OCI-LY7 (cell line): ENCODE results near the gene ROPN1L. TPM values are rescaled to one million over a fixed set of nuclear protein-coding genes. Genes with fewer than 3 reads are reported as not detected.

Source experiments
- BruUV-seq: library from RNA; stranded (reverse); fragments of 400-500 nt; replicated peaks from 2 replicates; lab custom pipeline; 2021; lab: Mats Ljungman, UMichigan
- CTCF ChIA-PET: fragments of 300-600 bp; sonication (Branson Sonifier 250); formaldehyde crosslinking; loops from one replicate; lab custom pipeline; 2022; ENCODE audit warnings: antibody characterized with exemption; ENCODE audit not compliant: unreplicated experiment; lab: Charles Lee
- POLR2A ChIA-PET: fragments of 300-600 bp; sonication (Branson Sonifier 250); formaldehyde crosslinking; loops from one replicate; lab custom pipeline; 2022; ENCODE audit warnings: antibody characterized with exemption; lab: Charles Lee
- DNase-seq: peaks from one replicate; pipeline ENCODE4 v3.0.0-alpha.2; 2015; ENCODE audit warnings: low spot score
- H2AFZ ChIP-seq: fragments of 200-600 bp; sonication (generic), shearing (Covaris generic); 2 replicates; pipeline ENCODE4 v1.6.1; 2014; ENCODE audit warnings: mild to moderate bottlenecking, antibody characterized with exemption, low read length, moderate library complexity
- H3K27ac ChIP-seq: fragments of 200-600 bp; sonication (generic); 2 replicates; pipeline ENCODE4 v1.5.1; 2014; ENCODE audit warnings: mixed run types, low read depth, mild to moderate bottlenecking, moderate library complexity, low read length, inconsistent platforms; ENCODE audit not compliant: poor library complexity, severe bottlenecking
- H3K36me3 ChIP-seq: fragments of 200-600 bp; sonication (generic); 2 replicates; pipeline ENCODE4 v1.6.1; 2014; ENCODE audit warnings: mild to moderate bottlenecking, antibody characterized with exemption, low read length, moderate library complexity, mixed read lengths; ENCODE audit not compliant: insufficient read depth
- H3K4me1 ChIP-seq: fragments of 200-600 bp; sonication (generic); 2 replicates; pipeline ENCODE4 v1.5.1; 2014; ENCODE audit warnings: mild to moderate bottlenecking, low read length; ENCODE audit not compliant: insufficient read depth, poor library complexity, severe bottlenecking
- H3K4me2 ChIP-seq: fragments of 200-600 bp; sonication (generic); 2 replicates; pipeline ENCODE4 v1.6.1; 2014; ENCODE audit warnings: mild to moderate bottlenecking, low read length
- H3K4me3 ChIP-seq: fragments of 200-600 bp; sonication (generic); 2 replicates; pipeline ENCODE4 v1.5.1; 2014; ENCODE audit warnings: mild to moderate bottlenecking, low read depth, low read length; ENCODE audit not compliant: poor library complexity, severe bottlenecking
- H3K79me2 ChIP-seq: fragments of 200-600 bp; sonication (generic); 2 replicates; pipeline ENCODE4 v1.6.1; 2016; ENCODE audit warnings: low read depth, mild to moderate bottlenecking, low read length, moderate library complexity, mixed read lengths; ENCODE audit not compliant: insufficient read depth
- H3K9me2 ChIP-seq: fragments of 200-600 bp; sonication (generic); 2 replicates; pipeline ENCODE4 v1.6.1; 2016; ENCODE audit warnings: mild to moderate bottlenecking, low read length, mixed read lengths; ENCODE audit not compliant: insufficient read depth
- H3K9me3 ChIP-seq: fragments of 200-600 bp; sonication (generic); 2 replicates; pipeline ENCODE4 v1.6.1; 2014; ENCODE audit warnings: mild to moderate bottlenecking, mixed run types, low read length, mixed read lengths
- H4K20me1 ChIP-seq: fragments of 200-600 bp; sonication (generic); 2 replicates; pipeline ENCODE4 v1.6.1; 2014; ENCODE audit warnings: mild to moderate bottlenecking, antibody characterized with exemption, low read length, moderate library complexity, mixed read lengths; ENCODE audit not compliant: insufficient read depth
- CTCF ChIP-seq: fragments of 200-600 bp; sonication (generic); conservative IDR thresholded peaks from 2 replicates; pipeline ENCODE4 v1.5.1; 2014; ENCODE audit warnings: mild to moderate bottlenecking, antibody characterized with exemption, low read length, moderate library complexity, mixed read lengths
- EZH2phosphoT487 ChIP-seq: fragments of 200-600 bp; sonication (generic); IDR thresholded peaks from 2 replicates; pipeline ENCODE4 v1.6.1; 2018; ENCODE audit warnings: low read depth, borderline replicate concordance, mild to moderate bottlenecking, mixed run types, antibody characterized with exemption, low read length, moderate library complexity, mixed read lengths
- intact Hi-C: fragments of 100-400 bp; cut with micrococcal nuclease; formaldehyde crosslinking; loops from one replicate; pipeline ENCODE4 v1.10.0; 2022; ENCODE audit not compliant: unreplicated experiment
- total RNA-seq, 2 experiments: library from RNA; depleted of rRNA in 1 of 2; stranded (reverse); fragments of >200 nt in 1 of 2; shearing (Covaris generic) in 1 of 2; gene quantifications; 2 replicates each; pipeline ENCODE4 v1.2.3, GENCODE V29; 2014 to 2022

The ROPN1L gene
- total RNA-seq, 2 experiments from 2014 or later = 0.35 to 0.36 TPM

GRCh38 chr5:10499776-10500175 is 58.1 kb downstream of the ROPN1L start:
- no TSS peak for BruUV-seq
- Histone ChIP-seq H3K9me3 (peaks cover 10% of the 10 kb centered on the region; the same call in 1 of the 2 replicates), H3K4me1 (peaks cover 9% of the 10 kb centered on the region), H3K36me3 (no peaks in the 10 kb centered on the region), H2AFZ (no peak overlapping the region), H3K9me2 (no peaks in the 10 kb centered on the region), H3K27ac (no peak overlapping the region), H3K79me2 (no peaks in the 10 kb centered on the region), H3K4me2 (no peak overlapping the region), H4K20me1 (no peaks in the 10 kb centered on the region), H3K4me3 (no peak overlapping the region)
- intact Hi-C loops = no loop called here
- DNase-seq = no peak
- ChIA-PET CTCF (no interaction called here), POLR2A (no interaction called here)
- TF ChIP-seq CTCF = no peak
- no peak for TF ChIP-seq EZH2phosphoT487

GRCh38 chr5:10500669-10501068 is 59.0 kb downstream of the ROPN1L start:
- no TSS peak for BruUV-seq
- no peak overlapping the region for H3K27ac ChIP-seq
- H2AFZ ChIP-seq = no peak overlapping the region
- H4K20me1 ChIP-seq = no peaks in the 10 kb centered on the region
- no peak for TF ChIP-seq CTCF
- TF ChIP-seq EZH2phosphoT487 = no peak
- no peak overlapping the region for H3K4me3 ChIP-seq
- intact Hi-C loops = no loop called here
- H3K36me3 ChIP-seq = no peaks in the 10 kb centered on the region
- no peaks in the 10 kb centered on the region for H3K79me2 ChIP-seq
- no peak overlapping the region for H3K4me2 ChIP-seq
- POLR2A ChIA-PET = interaction anchor here (0.9 to 2.1 kb wide), 3 partner anchors 8 to 73 kb away, joined by 3 to 7 read pairs (median 6); no protein-coding TSS in a partner anchor
- H3K9me3 ChIP-seq = 0 out of 2 replicates have a peak, but pooled peaks cover 4% of the 10 kb centered on the region
- CTCF ChIA-PET = no interaction called here
- H3K9me2 ChIP-seq = no peaks in the 10 kb centered on the region
- no peak for DNase-seq
- H3K4me1 ChIP-seq = peaks cover 18% of the 10 kb centered on the region

DNA sequence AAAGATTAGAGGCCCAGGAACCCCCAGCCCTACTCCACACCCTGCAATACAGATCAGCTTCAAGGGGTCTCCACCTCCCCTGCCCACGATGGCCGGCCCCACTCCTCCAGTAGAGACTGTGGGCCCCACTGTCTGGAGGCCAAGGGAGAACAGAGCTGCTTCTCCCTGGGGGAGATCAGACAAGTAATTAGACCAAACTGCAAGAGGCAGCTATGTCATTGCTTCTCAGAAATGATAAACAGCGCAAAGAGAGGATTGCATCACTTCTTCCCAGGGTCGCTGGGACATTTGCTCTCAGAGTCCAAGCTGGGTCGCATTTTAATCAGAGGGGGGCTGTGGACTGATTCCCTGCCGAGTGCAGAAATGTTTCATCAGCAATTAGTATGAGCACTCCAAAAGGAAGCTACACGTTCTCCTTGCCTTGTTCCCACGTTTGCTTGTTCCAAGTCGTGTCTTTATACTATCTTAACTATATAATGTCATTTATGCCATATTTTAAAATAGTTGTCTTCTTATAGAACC is 59.9 kb downstream of the ROPN1L start:
- POLR2A ChIA-PET = interaction anchor here (0.9 to 2.1 kb wide), 3 partner anchors 9 to 73 kb away, joined by 3 to 7 read pairs (median 6); no protein-coding TSS in a partner anchor
- Histone ChIP-seq H3K4me1 (peaks cover 25% of the 10 kb centered on the region), H4K20me1 (no peaks in the 10 kb centered on the region), H2AFZ (no peak overlapping the region), H3K27ac (no peak overlapping the region), H3K4me3 (no peak overlapping the region), H3K4me2 (no peak overlapping the region), H3K9me2 (no peaks in the 10 kb centered on the region), H3K79me2 (no peaks in the 10 kb centered on the region), H3K9me3 (no peaks in the 10 kb centered on the region), H3K36me3 (no peaks in the 10 kb centered on the region)
- TF ChIP-seq CTCF (no peak), EZH2phosphoT487 (no peak)
- CTCF ChIA-PET = no interaction called here
- DNase-seq = no peak
- intact Hi-C loops = no loop called here
- BruUV-seq = no TSS peak
